HepG2 (cell line): ENCODE data around the gene ANO1. TPM values are rescaled to one million over a fixed set of nuclear protein-coding genes. Genes with fewer than 3 reads are reported as not detected.

Source experiments
- ATAC-seq: fragments of 200-7000 bp; cut with Tn5 transposase; 3 replicates; pipeline ENCODE4 v1.9.1; 2020; ENCODE audit warnings: mild to moderate bottlenecking, moderate library complexity
- BruUV-seq: library from RNA; stranded (reverse); fragments of 400-500 nt; replicated peaks from 2 replicates; lab custom pipeline; 2021; lab: Mats Ljungman, UMichigan
- CTCF ChIA-PET: fragments of 300-600 bp; formaldehyde crosslinking; extraction: SDS; loops from one replicate; lab custom pipeline; 2021; ENCODE audit warnings: low total read pairs, inconsistent platforms, low intra/inter-chr PET ratio; lab: Yijun Ruan, JAX
- POLR2A ChIA-PET: fragments of 350-600 bp; sonication (Branson Sonifier 250); formaldehyde crosslinking; loops from one replicate; lab custom pipeline; 2020; ENCODE audit warnings: antibody characterized with exemption, inconsistent platforms; lab: Yijun Ruan, JAX
- DNase-seq: peaks from one replicate; pipeline ENCODE4 v3.0.0-alpha.2; 2015; ENCODE audit warnings: low spot score
- FAIRE-seq: peaks from 3 replicates; lab custom pipeline; 2011; peaks lifted over from hg19 to GRCh38; lab: Jason Lieb, UNC
- H2AFZ ChIP-seq: one replicate; pipeline ENCODE4 v1.6.1; 2011; ENCODE audit warnings: low read length, inconsistent platforms
- H3K27ac ChIP-seq: fragments of 300-600 bp; 3 replicates; pipeline ENCODE4 v1.8.0; 2011; ENCODE audit warnings: mixed run types, mild to moderate bottlenecking, mixed read lengths, low read length, inconsistent platforms; ENCODE audit not compliant: insufficient read depth; ENCODE audit errors: extremely low read length
- H3K27me3 ChIP-seq, 2 experiments: fragments of 200-600 bp in 1 of 2; 2 replicates in 1 of 2; 3 replicates in 1 of 2; pipeline versions ENCODE4 v1.6.0 to v1.8.0; 2011; ENCODE audit warnings: low read length in 2 of 2, mild to moderate bottlenecking in 2 of 2, moderate library complexity in 2 of 2, inconsistent platforms in 1 of 2; ENCODE audit not compliant: insufficient read depth in 2 of 2, control insufficient read depth in 1 of 2
- H3K36me3 ChIP-seq, 2 experiments: fragments of 200-600 bp in 1 of 2; replicated peaks in 1 of 2; 2 replicates in 1 of 2; 3 replicates in 1 of 2; pipeline versions ENCODE4 v1.5.1 to v1.8.0; 2011; ENCODE audit warnings: low read length in 2 of 2, inconsistent platforms in 1 of 2; ENCODE audit not compliant: insufficient read depth in 2 of 2, control insufficient read depth in 1 of 2
- H3K4me1 ChIP-seq: 2 replicates; pipeline ENCODE4 v1.5.1; 2012; ENCODE audit warnings: low read length, inconsistent platforms; ENCODE audit not compliant: insufficient read depth
- H3K4me2 ChIP-seq: 2 replicates; pipeline ENCODE4 v1.6.0; 2011; ENCODE audit warnings: low read depth, low read length, inconsistent platforms
- H3K4me3 ChIP-seq, 3 experiments: fragments of 200-600 bp in 1 of 3; sonication (generic), shearing (Covaris generic) in 1 of 3; replicated peaks in 1 of 3; 2 replicates each; pipeline ENCODE4 v1.5.1; 2011 to 2016; ENCODE audit warnings: low read length in 3 of 3, inconsistent platforms in 2 of 3, low read depth in 2 of 3, mild to moderate bottlenecking in 2 of 3, control low read depth in 1 of 3, mixed read lengths in 1 of 3; ENCODE audit not compliant: insufficient read depth in 1 of 3
- H3K79me2 ChIP-seq: one replicate; pipeline ENCODE4 v1.6.1; 2011; ENCODE audit warnings: low read length, inconsistent platforms; ENCODE audit not compliant: insufficient read depth
- H3K9ac ChIP-seq: 2 replicates; pipeline ENCODE4 v1.6.0; 2011; ENCODE audit warnings: mild to moderate bottlenecking, low read depth, low read length, inconsistent platforms; ENCODE audit not compliant: insufficient read depth
- H3K9me3 ChIP-seq: 2 replicates; pipeline ENCODE4 v1.5.1; 2012; ENCODE audit warnings: mild to moderate bottlenecking, low read length
- H4K20me1 ChIP-seq: 2 replicates; pipeline ENCODE4 v1.6.0; 2011; ENCODE audit warnings: inconsistent platforms, mild to moderate bottlenecking, low read length, moderate library complexity; ENCODE audit not compliant: insufficient read depth
- DNMT1 ChIP-seq: sonication (generic); formaldehyde crosslinking; IDR thresholded peaks from 2 replicates; pipeline ENCODE4 v1.5.1; 2020; ENCODE audit warnings: mild to moderate bottlenecking, missing genetic modification reagents
- FOXK2 ChIP-seq: fragments of 450-650 bp; IDR thresholded peaks from 2 replicates; pipeline ENCODE4 v1.6.1; 2016
- GFI1 ChIP-seq: sonication (generic); formaldehyde crosslinking; IDR thresholded peaks from 2 replicates; pipeline ENCODE4 v1.5.0; 2020; ENCODE audit warnings: missing genetic modification reagents, mild to moderate bottlenecking, borderline replicate concordance
- GLMP ChIP-seq: sonication (generic); formaldehyde crosslinking; IDR thresholded peaks from 2 replicates; pipeline ENCODE4 v1.9.0; 2021; ENCODE audit warnings: missing genetic modification reagents, mild to moderate bottlenecking, borderline replicate concordance
- KLF15 ChIP-seq: sonication (generic); formaldehyde crosslinking; IDR thresholded peaks from 2 replicates; pipeline ENCODE4 v1.8.1; 2023; ENCODE audit warnings: borderline replicate concordance, mild to moderate bottlenecking, inconsistent platforms, missing genetic modification reagents, mixed read lengths
- KMT2B ChIP-seq: IDR thresholded peaks from 2 replicates; pipeline ENCODE4 v1.6.1; 2016; ENCODE audit warnings: missing genetic modification reagents, missing compliant biosample characterization
- NFKB2 ChIP-seq: sonication (generic); formaldehyde crosslinking; IDR thresholded peaks from 2 replicates; pipeline ENCODE4 v1.4.0; 2020; ENCODE audit warnings: missing genetic modification reagents, borderline replicate concordance
- PHB2 ChIP-seq: fragments of 450-650 bp; IDR thresholded peaks from 2 replicates; pipeline ENCODE4 v1.6.1; 2018; ENCODE audit not compliant: partially characterized antibody
- PPARG ChIP-seq: conservative IDR thresholded peaks from 2 replicates; pipeline ENCODE4 v1.6.1; 2016; ENCODE audit warnings: missing biosample characterization, missing genetic modification reagents
- SRSF1 ChIP-seq: fragments of 200-400 bp; formaldehyde crosslinking; optimal IDR thresholded peaks from 2 replicates; pipeline ENCODE3; 2017; ENCODE audit warnings: mild to moderate bottlenecking, low read depth, low read length, moderate library complexity
- THAP8 ChIP-seq: sonication (generic); formaldehyde crosslinking; IDR thresholded peaks from 2 replicates; pipeline ENCODE4 v1.5.1; 2020; ENCODE audit warnings: missing genetic modification reagents, mild to moderate bottlenecking, borderline replicate concordance
- ZBTB37 ChIP-seq: sonication (generic); formaldehyde crosslinking; IDR thresholded peaks from 2 replicates; pipeline ENCODE4 v1.4.0; 2020; ENCODE audit warnings: mild to moderate bottlenecking, missing genetic modification reagents
- ZBTB38 ChIP-seq: sonication (generic); formaldehyde crosslinking; IDR thresholded peaks from 2 replicates; pipeline ENCODE4 v1.5.1; 2020; ENCODE audit warnings: mild to moderate bottlenecking, missing genetic modification reagents
- ZEB1 ChIP-seq: IDR thresholded peaks from 2 replicates; pipeline ENCODE4 v1.6.1; 2012; ENCODE audit warnings: mild to moderate bottlenecking, low read depth, inconsistent platforms; ENCODE audit not compliant: insufficient replicate concordance
- ZNF441 ChIP-seq: sonication (generic); formaldehyde crosslinking; IDR thresholded peaks from 2 replicates; pipeline ENCODE4 v1.7.0; 2021; ENCODE audit warnings: missing genetic modification reagents, borderline replicate concordance
- ZNF549 ChIP-seq: sonication (generic); formaldehyde crosslinking; IDR thresholded peaks from 2 replicates; pipeline ENCODE4 v1.5.0; 2020; ENCODE audit warnings: missing genetic modification reagents
- ZNF577 ChIP-seq: sonication (generic); formaldehyde crosslinking; IDR thresholded peaks from 2 replicates; pipeline ENCODE4 v1.4.0; 2020; ENCODE audit warnings: mild to moderate bottlenecking, low read depth, missing genetic modification reagents, borderline replicate concordance
- ZNF674 ChIP-seq: sonication (generic); formaldehyde crosslinking; IDR thresholded peaks from 2 replicates; pipeline ENCODE4 v1.5.0; 2020; ENCODE audit warnings: low read depth, mild to moderate bottlenecking, missing genetic modification reagents
- ZNF761 ChIP-seq: sonication (generic); formaldehyde crosslinking; conservative IDR thresholded peaks from 2 replicates; pipeline ENCODE4 v1.4.0; 2020; ENCODE audit warnings: mild to moderate bottlenecking, missing genetic modification reagents
- WGBS: methylation state at CpG from one replicate; pipeline ENCODE4 v1.1.6; 2017; ENCODE audit warnings: low lambda C conversion rate; 5-methylcytosine and 5-hydroxymethylcytosine counted together
- in situ Hi-C: cut with HindIII; loops from 2 replicates; pipeline ENCODE4 v1.10.0; 2017; ENCODE audit warnings: low pct_unique_long_range_greater_than_20kb; ENCODE audit not compliant: extremely low pct_ligation_motif_present
- intact Hi-C: fragments of 100-400 bp; cut with micrococcal nuclease; formaldehyde crosslinking; loops from one replicate; pipeline ENCODE4 v1.10.0; 2022; ENCODE audit not compliant: unreplicated experiment
- polyA plus RNA-seq, 8 experiments: library from polyadenylated mRNA; depleted of rRNA in 3 of 8; stranded (reverse) in 7 of 8; unstranded in 1 of 8; fragments of >200 nt; fragmentation: Illumina TruSeq in 4 of 8; extraction: Trizol in 4 of 8; gene quantifications; 2 replicates each; pipeline versions ENCODE4 v1.2.1 to v1.2.3, GENCODE V29; 2011 to 2016; ENCODE audit warnings: low read depth in 4 of 8, missing spikeins in 1 of 8, mixed read lengths in 1 of 8; ENCODE audit not compliant: insufficient read depth in 1 of 8
- total RNA-seq, 5 experiments: library from RNA; depleted of rRNA; stranded (reverse); fragments of >200 nt; fragmentation: Illumina TruSeq; extraction: Trizol; gene quantifications; 2 replicates each; pipeline ENCODE4 v1.2.3, GENCODE V29; 2016; ENCODE audit warnings: low read depth in 1 of 5

Gene ANO1
- total and polyA plus RNA-seq, 2 of the 13 experiments (the other 11 are each of a cell fraction or from before 2014, with no cell fraction given): not detected

GRCh38 chr11:70146299-70146698 lies 68.2 kb downstream of the ANO1 start:
- peaks cover 9 to 67% of the 10 kb centered on the region in 2 experiments for H3K27me3 ChIP-seq
- H3K79me2 ChIP-seq: no peaks in the 10 kb centered on the region
- H3K4me2 ChIP-seq: no peak overlapping the region
- no peak for TF ChIP-seq ZNF441 (CRISPR knock-in tag)
- TF ChIP-seq KMT2B (CRISPR knock-in tag): no peak
- TF ChIP-seq ZNF549 (CRISPR knock-in tag): no peak
- no peak for TF ChIP-seq SRSF1
- no peak for TF ChIP-seq DNMT1
- no peak for TF ChIP-seq ZNF577 (CRISPR knock-in tag)
- no peak for TF ChIP-seq GLMP
- no peak for TF ChIP-seq ZBTB38
- TF ChIP-seq ZBTB37: no peak
- no peak for TF ChIP-seq NFKB2 (CRISPR knock-in tag)
- TF ChIP-seq PHB2: no peak
- TF ChIP-seq KLF15 (CRISPR knock-in tag): no peak
- TF ChIP-seq ZEB1: no peak
- no peak for TF ChIP-seq ZNF674
- no peak for TF ChIP-seq GFI1 (CRISPR knock-in tag)
- no peak for TF ChIP-seq THAP8 (CRISPR knock-in tag)
- no peak for TF ChIP-seq ZNF761 (CRISPR knock-in tag)
- TF ChIP-seq PPARG: no peak
- no peak for TF ChIP-seq FOXK2
- FAIRE-seq (no peak), ATAC-seq (no peak), DNase-seq (no peak)
- in situ Hi-C loops: no loop called here
- intact Hi-C loops: no loop called here
- POLR2A ChIA-PET: no interaction called here
- CTCF ChIA-PET: no interaction called here
- no peak overlapping the region for H3K4me3 ChIP-seq
- WGBS: 32% methylated on average over 10 of the region's 10 CpGs
- H2AFZ ChIP-seq: no peak overlapping the region
- no peaks in the 10 kb centered on the region for H3K9me3 ChIP-seq
- BruUV-seq: no TSS peak
- H3K4me1 ChIP-seq: no peaks in the 10 kb centered on the region
- no peak overlapping the region for H3K9ac ChIP-seq
- no peak overlapping the region for H3K27ac ChIP-seq
- no peaks in the 10 kb centered on the region for H3K36me3 ChIP-seq
- no peaks in the 10 kb centered on the region for H4K20me1 ChIP-seq
